M059J (cell line): ENCODE data around the gene TIMP2. TPM values are rescaled to one million over a fixed set of nuclear protein-coding genes. Genes with fewer than 3 reads are reported as not detected.
"Not testable (repeated sequence)": the region's sequence is repeated elsewhere in the genome, so short reads cannot be mapped to it uniquely, and the experiment has no call there.

Source experiments
- DNase-seq: peaks from one replicate; pipeline ENCODE4 v3.0.0-alpha.2; 2012; ENCODE audit warnings: low read depth
- total RNA-seq: library from RNA; depleted of rRNA; stranded (reverse); fragments of >200 nt; shearing (Covaris generic); gene quantifications from 2 replicates; pipeline ENCODE4 v1.2.3, GENCODE V29; 2014

The TIMP2 gene
- total RNA-seq, 1 experiment from 2014 or later, result 289 TPM

GRCh38 chr17:78870621-78871020 lies 54.6 kb downstream of the TIMP2 start:
- no peak for DNase-seq

- DNase-seq, result peak; percentile 54
Observed at GRCh38 chr17:78868391-78868790, 56.8 kb downstream of the TIMP2 start.

- not testable (repeated sequence) for DNase-seq
Observed at GRCh38 chr17:78867046-78867445, 58.1 kb downstream of the TIMP2 start.

- peak; percentile 68 for DNase-seq
Observed at GRCh38 chr17:78865682-78866390, 59.4 kb downstream of the TIMP2 start.

GRCh38 chr17:78864117-78864516 lies 61.1 kb downstream of the TIMP2 start:
- DNase-seq, result no peak

- DNase-seq, result peak; percentile 99
Observed at GRCh38 chr17:78862073-78863023, 62.8 kb downstream of the TIMP2 start.

GRCh38 chr17:78861229-78861628 lies 64.0 kb downstream of the TIMP2 start:
- DNase-seq, result no peak

- no peak for DNase-seq
Observed at GRCh38 chr17:78859051-78859450, 66.1 kb downstream of the TIMP2 start.

- DNase-seq, result no peak
Observed at GRCh38 chr17:78857266-78857665, 67.9 kb downstream of the TIMP2 start.

- DNase-seq, result no peak
Observed at GRCh38 chr17:78855561-78856165, 69.5 kb downstream of the TIMP2 start.

GRCh38 chr17:78854508-78854907 lies 70.7 kb downstream of the TIMP2 start:
- DNase-seq, result no peak

GRCh38 chr17:78853926-78854394 lies 71.2 kb downstream of the TIMP2 start:
- DNase-seq, result no peak

GRCh38 chr17:78852709-78853121 lies 72.5 kb downstream of the TIMP2 start:
- no peak for DNase-seq

GRCh38 chr17:78849026-78849425 lies 76.2 kb downstream of the TIMP2 start:
- no peak for DNase-seq

GRCh38 chr17:78847052-78847451 lies 78.1 kb downstream of the TIMP2 start:
- DNase-seq, result no peak

- DNase-seq, result peak; percentile 27
Observed at GRCh38 chr17:78844301-78845005, 80.7 kb downstream of the TIMP2 start.

GRCh38 chr17:78842881-78843565 lies 82.2 kb downstream of the TIMP2 start:
- DNase-seq, result peak; percentile 58

- peak; percentile 98 for DNase-seq
Observed at GRCh38 chr17:78840780-78841611, 84.2 kb downstream of the TIMP2 start, which contains the start of gene USP36. Gene USP36 (minus strand): TSS chr17:78840814. CDS start chr17:78836363, 4,451 bp downstream.

- no peak for DNase-seq
Observed at GRCh38 chr17:78840530-78840779, 84.7 kb downstream of the TIMP2 start.
